ENCODE results near the gene MRGPRG. TPM values are rescaled to one million over a fixed set of nuclear protein-coding genes. Genes with fewer than 3 reads are reported as not detected.
A peak's percentile ranks its signal among the peaks of the same experiment; 100 is the strongest.

Gene MRGPRG
- total RNA-seq, 1 donor from 2014 or later, result not detected

GRCh38 chr11:3213659-3214419 lies 4.8 kb downstream of the MRGPRG start:
- no peak overlapping the region for H3K4me3 ChIP-seq
- no peak for ATAC-seq
- no peaks in the 10 kb centered on the region for H3K9me3 ChIP-seq
- intact Hi-C loops (cut with DNase I), result no loop called here
- no peaks in the 10 kb centered on the region for H3K4me1 ChIP-seq
- DNase-seq, result no peak
- H3K36me3 ChIP-seq, result no peaks in the 10 kb centered on the region
- H3K27ac ChIP-seq, result no peak overlapping the region
- TF ChIP-seq CTCF (IDR thresholded peaks at IDR 0.05), result no peak
- H3K27me3 ChIP-seq, result peaks cover 10% of the 10 kb centered on the region

GRCh38 chr11:3208272-3208671 lies 10.3 kb downstream of the MRGPRG start:
- Histone ChIP-seq H3K27ac (no peak overlapping the region), H3K27me3 (peaks cover 5% of the 10 kb centered on the region), H3K4me1 (peaks cover 10% of the 10 kb centered on the region), H3K9me3 (no peaks in the 10 kb centered on the region), H3K36me3 (no peaks in the 10 kb centered on the region), H3K4me3 (no peak overlapping the region)
- peak; percentile 27 for DNase-seq
- no peak for TF ChIP-seq CTCF (IDR thresholded peaks at IDR 0.05)
- no peak for ATAC-seq
- intact Hi-C loops (cut with DNase I), result no loop called here

- peaks cover 10% of the 10 kb centered on the region for H3K4me1 ChIP-seq
- no peaks in the 10 kb centered on the region for H3K36me3 ChIP-seq
- ATAC-seq (no peak), DNase-seq (peak; percentile 46)
- H3K27ac ChIP-seq, result no peak overlapping the region
- no peak for TF ChIP-seq CTCF (IDR thresholded peaks at IDR 0.05)
- H3K4me3 ChIP-seq, result no peak overlapping the region
- no peaks in the 10 kb centered on the region for H3K9me3 ChIP-seq
- intact Hi-C loops (cut with DNase I), result no loop called here
- H3K27me3 ChIP-seq, result peaks cover 11% of the 10 kb centered on the region
Observed at GRCh38 chr11:3207526-3208189, 11.0 kb downstream of the MRGPRG start.

- intact Hi-C loops (cut with DNase I), result no loop called here
- Histone ChIP-seq H3K4me3 (no peak overlapping the region), H3K27me3 (peaks cover 18% of the 10 kb centered on the region), H3K36me3 (no peaks in the 10 kb centered on the region), H3K4me1 (peaks cover 10% of the 10 kb centered on the region), H3K27ac (no peak overlapping the region), H3K9me3 (no peaks in the 10 kb centered on the region)
- DNase-seq (peak; percentile 2), ATAC-seq (no peak)
- no peak for TF ChIP-seq CTCF (IDR thresholded peaks at IDR 0.05)
Observed at GRCh38 chr11:3206922-3207204, 11.8 kb downstream of the MRGPRG start.

GRCh38 chr11:3206156-3206921 lies 12.3 kb downstream of the MRGPRG start:
- H3K27ac ChIP-seq, result no peak overlapping the region
- intact Hi-C loops (cut with DNase I), result no loop called here
- no peak for ATAC-seq

More at GRCh38 chr11:3206156-3206921, 12.3 kb downstream of the MRGPRG start:
- peaks cover 10% of the 10 kb centered on the region for H3K4me1 ChIP-seq
- peaks cover 24% of the 10 kb centered on the region for H3K27me3 ChIP-seq
- no peak for DNase-seq
- H3K36me3 ChIP-seq, result no peaks in the 10 kb centered on the region
- TF ChIP-seq CTCF (IDR thresholded peaks at IDR 0.05), result no peak
- no peak overlapping the region for H3K4me3 ChIP-seq
- no peaks in the 10 kb centered on the region for H3K9me3 ChIP-seq
